ES-I3 (cell line): ENCODE results near the gene FAM163B.

Experiments used
- H3K36me3 ChIP-seq: 2 replicates; pipeline ENCODE4 v1.6.1; 2013; ENCODE audit warnings: mild to moderate bottlenecking, low read length, control low read depth, moderate library complexity; ENCODE audit not compliant: insufficient read depth
- H3K4me1 ChIP-seq: 2 replicates; pipeline ENCODE4 v1.6.1; 2013; ENCODE audit warnings: mild to moderate bottlenecking, control low read depth, low read length; ENCODE audit not compliant: insufficient read depth
- H3K9ac ChIP-seq: 2 replicates; pipeline ENCODE4 v1.6.1; 2013; ENCODE audit warnings: low read depth, mild to moderate bottlenecking, low read length, moderate library complexity
- H3K9me3 ChIP-seq: 2 replicates; pipeline ENCODE4 v1.6.1; 2013; ENCODE audit warnings: mild to moderate bottlenecking, low read length, moderate library complexity; ENCODE audit not compliant: control insufficient read depth, insufficient read depth

The FAM163B gene

DNA sequence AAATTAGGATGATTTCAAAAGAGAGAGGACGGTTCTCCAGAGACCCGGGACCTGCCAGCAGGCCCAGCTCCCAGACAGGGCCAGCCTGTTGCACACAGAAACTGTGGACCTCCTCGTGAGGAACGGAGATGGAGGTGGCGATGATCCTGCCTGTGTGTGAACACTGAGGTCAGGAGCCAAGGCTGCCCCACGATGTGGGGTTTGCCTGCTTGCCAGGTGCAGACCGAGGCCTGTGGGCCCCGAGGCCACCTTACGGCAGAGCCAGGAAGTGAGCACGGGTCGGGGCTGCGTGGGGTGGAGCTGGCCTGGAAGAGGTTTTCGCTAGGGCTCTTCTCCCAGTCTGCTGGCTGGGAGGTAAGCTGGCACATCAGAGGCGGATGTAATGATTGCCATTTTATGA lies 4.3 kb downstream of the FAM163B start:
- Histone ChIP-seq H3K4me1 (no peaks in the 10 kb centered on the region; the same call in 1 of the 2 replicates), H3K9me3 (no peaks in the 10 kb centered on the region), H3K36me3 (no peaks in the 10 kb centered on the region), H3K9ac (no peak overlapping the region)

DNA sequence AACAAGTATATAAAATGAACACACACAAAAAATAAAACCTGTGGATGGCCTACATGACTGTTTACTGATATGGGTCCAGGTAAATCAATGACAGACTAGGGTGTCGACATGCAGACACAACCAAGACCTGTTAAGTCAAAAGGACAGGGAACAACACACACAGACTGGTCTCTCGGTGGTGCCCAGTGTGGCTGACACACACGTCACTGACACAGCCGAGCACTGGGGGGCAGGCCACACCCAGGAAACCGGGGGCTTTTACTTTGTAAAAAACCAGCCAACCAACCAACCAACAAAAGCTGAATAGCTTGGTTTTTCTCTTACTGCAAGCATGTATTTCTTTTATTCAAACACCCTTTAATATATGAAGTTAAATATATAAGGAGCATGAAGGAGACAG lies 5.0 kb downstream of the FAM163B start:
- Histone ChIP-seq H3K36me3 (no peaks in the 10 kb centered on the region), H3K4me1 (no peaks in the 10 kb centered on the region; the same call in 1 of the 2 replicates), H3K9me3 (no peaks in the 10 kb centered on the region), H3K9ac (no peak overlapping the region)

DNA sequence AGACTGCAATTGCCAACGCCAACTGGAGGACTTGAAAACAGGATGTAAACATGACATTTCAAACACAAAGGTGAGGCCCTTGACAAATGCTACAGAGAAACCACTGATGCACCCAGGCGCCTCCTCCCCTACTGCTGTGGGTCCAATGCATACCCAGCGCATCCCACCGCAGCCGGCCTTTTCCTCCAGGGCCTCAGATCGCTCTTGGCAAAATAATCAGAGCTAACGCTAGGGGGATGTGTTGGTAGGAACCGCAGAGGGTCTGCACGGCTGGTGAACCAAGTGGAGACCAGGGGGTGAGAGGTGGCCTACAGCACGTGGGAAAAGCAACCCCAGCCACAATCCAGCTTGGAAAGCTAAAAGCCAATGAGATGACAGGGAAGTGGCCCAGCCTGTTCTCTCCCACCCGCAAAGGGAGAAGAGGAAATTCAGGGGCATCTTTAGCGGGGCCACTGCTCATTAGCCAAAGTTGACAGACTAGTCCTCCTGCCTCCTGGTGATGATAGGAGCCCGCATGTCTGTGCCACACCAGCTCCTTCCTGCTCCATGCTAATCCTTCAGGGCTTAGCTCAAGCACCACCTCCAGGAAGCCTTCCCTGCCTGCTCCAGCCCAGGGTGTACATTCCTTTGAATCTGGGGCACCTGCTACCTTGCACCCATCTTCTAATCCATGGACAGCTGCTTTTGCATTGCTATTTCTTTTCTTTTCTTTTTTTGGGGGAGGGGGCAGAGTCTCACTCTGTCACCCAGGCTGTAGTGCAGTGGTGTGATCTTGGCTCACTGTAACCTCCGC lies 5.9 kb downstream of the FAM163B start:
- H3K4me1 ChIP-seq = no peaks in the 10 kb centered on the region; the same call in 1 of the 2 replicates
- no peaks in the 10 kb centered on the region for H3K9me3 ChIP-seq
- H3K9ac ChIP-seq = no peak overlapping the region
- no peaks in the 10 kb centered on the region for H3K36me3 ChIP-seq

DNA sequence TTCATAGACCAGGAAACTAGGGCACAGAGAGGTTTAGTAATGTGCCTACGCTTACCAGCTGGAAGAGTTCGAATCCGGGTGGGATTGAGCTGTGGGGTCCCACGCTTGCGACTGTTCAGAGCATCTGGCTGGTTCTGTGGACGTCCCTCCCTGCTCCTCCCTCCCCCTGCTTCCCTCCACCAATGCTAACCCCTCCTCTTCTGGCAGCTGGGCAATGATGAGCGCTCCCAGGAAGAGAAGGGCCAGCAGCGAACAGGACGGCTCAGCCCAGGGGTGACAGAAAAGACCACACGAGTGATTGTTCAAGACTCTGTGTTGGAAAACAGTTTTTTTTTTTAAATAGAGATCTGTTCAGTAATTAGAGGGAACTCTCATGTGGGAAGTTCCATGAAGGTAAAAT lies 6.9 kb downstream of the FAM163B start:
- H3K9me3 ChIP-seq = peaks cover 3% of the 10 kb centered on the region; the same call in 1 of the 2 replicates
- no peaks in the 10 kb centered on the region for H3K36me3 ChIP-seq
- no peaks in the 10 kb centered on the region; the same call in 1 of the 2 replicates for H3K4me1 ChIP-seq
- no peak overlapping the region for H3K9ac ChIP-seq

DNA sequence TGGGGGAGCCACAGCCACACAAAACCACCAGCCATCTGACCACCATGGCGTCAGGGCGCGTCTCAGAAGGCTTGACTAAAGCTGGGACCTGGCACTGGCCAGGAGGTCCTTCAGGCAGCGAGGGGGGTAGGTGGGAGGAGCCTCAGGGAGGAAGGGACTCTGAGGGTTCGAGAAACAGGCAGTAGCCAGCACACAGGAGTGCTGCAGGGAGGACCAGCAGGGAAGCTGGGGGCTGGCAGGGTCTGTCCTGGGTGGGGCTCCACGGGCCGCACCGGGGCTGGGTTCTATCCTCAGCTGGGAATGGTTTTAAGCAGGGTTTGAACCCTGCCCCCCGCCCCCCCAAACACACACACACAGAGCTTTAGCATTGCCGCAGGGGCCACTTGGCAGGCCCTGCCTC lies 7.4 kb downstream of the FAM163B start:
- H3K36me3 ChIP-seq = no peaks in the 10 kb centered on the region
- H3K9me3 ChIP-seq = peaks cover 8% of the 10 kb centered on the region; the same call in 1 of the 2 replicates
- no peaks in the 10 kb centered on the region; the same call in 1 of the 2 replicates for H3K4me1 ChIP-seq
- H3K9ac ChIP-seq = no peak overlapping the region

DNA sequence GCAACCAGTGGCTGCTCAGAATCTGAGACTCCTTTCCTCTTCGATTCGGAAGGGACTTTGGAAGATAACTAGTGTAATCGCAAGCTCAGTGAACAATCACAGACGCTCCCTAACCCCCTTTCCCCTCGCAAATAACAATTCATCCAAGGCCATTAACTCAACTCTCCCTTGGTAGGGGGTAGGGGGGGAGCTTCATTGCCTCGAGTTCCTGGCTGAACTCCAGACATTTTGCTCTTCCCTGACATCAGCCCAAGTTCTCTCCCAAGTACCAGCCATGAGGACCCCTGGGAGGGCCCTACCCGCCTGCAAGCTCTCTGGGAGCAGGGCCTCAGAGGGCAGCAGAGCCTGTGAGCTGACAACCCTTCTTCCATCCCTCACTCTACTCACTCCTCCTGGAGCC lies 8.4 kb downstream of the FAM163B start:
- H3K9me3 ChIP-seq = peaks cover 10% of the 10 kb centered on the region; the same call in 1 of the 2 replicates
- H3K36me3 ChIP-seq = no peaks in the 10 kb centered on the region
- H3K9ac ChIP-seq = no peak overlapping the region
- no peaks in the 10 kb centered on the region; the same call in 1 of the 2 replicates for H3K4me1 ChIP-seq

DNA sequence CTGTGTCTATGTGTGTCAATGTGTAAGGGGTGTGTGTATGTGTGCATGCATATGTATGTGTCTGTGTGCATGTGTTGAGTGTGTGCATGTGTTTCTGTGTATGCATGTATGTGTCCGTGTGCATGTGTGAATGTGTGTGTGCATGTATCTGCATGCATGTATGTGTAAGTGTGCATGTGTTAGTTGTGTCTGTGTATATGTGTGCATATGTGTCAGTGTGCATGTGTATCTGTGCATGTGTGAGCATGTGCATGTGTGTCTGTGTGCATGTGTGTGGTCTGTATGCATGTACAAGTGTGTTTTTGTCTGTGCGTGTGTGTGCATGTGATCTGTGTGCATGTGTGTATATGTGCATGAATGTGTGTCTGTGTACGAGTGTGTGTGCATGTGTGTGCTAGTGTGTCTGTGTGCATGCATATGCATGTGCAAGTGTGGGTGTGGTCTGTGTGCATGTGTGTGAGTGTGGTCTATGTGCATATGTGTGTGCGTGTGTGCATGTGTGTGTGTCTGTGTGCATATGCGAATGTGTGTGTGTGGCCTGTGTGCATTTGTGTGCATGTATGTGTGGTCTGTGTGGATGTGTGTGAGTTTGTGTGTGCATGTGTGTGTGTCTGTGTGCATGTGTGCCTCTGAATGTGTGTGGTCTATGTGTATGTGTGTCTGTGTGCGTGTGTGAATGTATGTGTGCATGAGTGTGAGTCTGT lies 9.6 kb downstream of the FAM163B start:
- Histone ChIP-seq H3K36me3 (no peaks in the 10 kb centered on the region), H3K9ac (no peak overlapping the region), H3K9me3 (peaks cover 10% of the 10 kb centered on the region; the same call in 1 of the 2 replicates), H3K4me1 (no peaks in the 10 kb centered on the region; the same call in 1 of the 2 replicates)

DNA sequence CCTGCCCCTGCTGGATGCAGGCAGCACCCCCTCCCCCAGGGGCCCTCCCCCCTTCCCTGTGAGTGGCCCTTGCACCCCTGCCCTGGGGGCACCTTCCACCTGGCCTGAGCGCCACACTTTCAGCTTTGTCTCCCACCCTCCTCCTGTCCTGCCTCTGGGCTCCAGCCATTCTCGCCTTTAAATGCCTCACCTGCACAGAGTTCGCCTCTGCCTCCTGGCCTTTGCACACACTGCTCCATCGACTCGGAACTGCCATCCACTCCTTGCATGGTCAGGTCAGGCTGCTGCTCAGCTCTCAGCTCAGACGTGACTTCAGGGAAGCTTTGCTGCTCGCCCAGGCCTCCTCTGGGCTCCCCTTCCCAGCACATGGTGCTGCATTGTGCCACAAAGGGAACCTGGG lies 10.2 kb downstream of the FAM163B start:
- no peaks in the 10 kb centered on the region for H3K36me3 ChIP-seq
- no peak overlapping the region for H3K9ac ChIP-seq
- H3K4me1 ChIP-seq = no peaks in the 10 kb centered on the region; the same call in 1 of the 2 replicates
- peaks cover 10% of the 10 kb centered on the region; the same call in 1 of the 2 replicates for H3K9me3 ChIP-seq

DNA sequence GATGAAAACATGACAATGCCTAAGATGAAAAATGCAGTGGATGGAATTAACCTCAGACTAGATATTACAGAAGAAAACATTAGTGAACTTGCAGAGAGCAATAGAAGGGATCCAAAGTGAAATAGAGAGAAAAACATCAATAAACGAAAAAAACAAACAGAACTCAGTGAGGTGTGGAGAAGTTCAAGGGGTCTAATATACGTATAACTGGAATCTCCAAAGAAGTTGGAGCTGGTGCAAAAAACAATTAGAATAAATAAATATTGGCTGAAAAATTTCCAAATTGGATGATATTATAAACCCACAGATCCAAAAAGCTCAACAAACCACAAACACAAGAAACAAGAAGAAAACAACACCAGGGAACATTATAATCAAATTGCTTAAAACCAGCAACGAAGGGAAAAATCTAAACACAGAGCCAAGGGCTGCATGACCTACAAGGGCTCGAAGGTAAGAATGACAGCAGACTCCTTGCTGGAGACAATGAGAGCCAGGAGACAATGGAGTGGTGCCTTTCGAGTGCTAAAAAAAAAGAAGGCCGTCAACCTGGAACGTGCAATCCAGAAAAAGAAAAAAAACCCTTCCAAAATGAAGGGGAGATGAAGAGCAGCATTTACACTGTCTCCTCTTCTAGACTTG lies 11.8 kb downstream of the FAM163B start:
- no peaks in the 10 kb centered on the region for H3K4me1 ChIP-seq
- H3K9ac ChIP-seq = no peak overlapping the region
- H3K36me3 ChIP-seq = no peaks in the 10 kb centered on the region
- peaks cover 10% of the 10 kb centered on the region; the same call in 1 of the 2 replicates for H3K9me3 ChIP-seq

DNA sequence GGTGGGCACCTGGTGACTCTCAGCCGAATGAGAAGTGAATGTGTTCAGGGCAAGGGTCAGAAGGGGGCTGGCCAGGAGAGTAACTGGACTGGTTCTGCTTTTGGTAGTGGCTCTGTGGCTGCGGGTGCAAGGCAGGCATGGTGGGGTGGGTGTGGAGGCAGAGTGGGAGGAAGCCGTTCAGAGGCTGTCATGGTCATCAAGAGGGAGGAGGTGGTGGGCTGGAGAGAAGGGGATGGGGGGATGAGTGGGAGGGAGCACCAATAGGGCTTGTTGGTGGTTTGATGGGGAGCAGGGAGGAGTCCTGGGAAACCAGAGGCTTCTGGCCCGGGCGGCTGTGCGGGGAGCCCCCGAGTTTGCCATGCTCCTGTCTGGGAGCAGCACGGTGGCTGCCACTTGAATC lies 13.3 kb downstream of the FAM163B start:
- Histone ChIP-seq H3K4me1 (no peaks in the 10 kb centered on the region), H3K36me3 (no peaks in the 10 kb centered on the region), H3K9me3 (peaks cover 10% of the 10 kb centered on the region; the same call in 1 of the 2 replicates), H3K9ac (no peak overlapping the region)

DNA sequence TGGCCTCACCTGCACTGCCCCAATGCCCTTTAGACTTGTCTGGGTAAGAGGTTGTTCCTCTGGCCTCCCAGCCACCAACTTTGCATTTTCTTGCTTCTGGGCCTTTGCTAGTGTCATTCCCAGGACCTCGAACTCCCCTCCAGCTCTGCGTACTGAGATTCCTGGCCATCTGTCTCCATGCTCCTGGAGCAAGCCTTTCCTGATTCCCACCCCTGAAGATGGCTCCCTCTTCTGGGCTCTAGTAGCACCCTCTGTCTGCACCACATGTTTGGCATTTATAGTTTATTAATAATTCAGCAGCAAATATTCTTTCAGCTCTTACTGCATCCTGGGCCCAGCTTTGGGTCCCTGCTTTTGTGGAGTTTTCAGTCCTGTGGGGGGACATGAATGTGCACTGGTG lies 14.9 kb downstream of the FAM163B start:
- Histone ChIP-seq H3K36me3 (no peaks in the 10 kb centered on the region), H3K9ac (no peak overlapping the region), H3K9me3 (peaks cover 10% of the 10 kb centered on the region; the same call in 1 of the 2 replicates), H3K4me1 (no peaks in the 10 kb centered on the region)

DNA sequence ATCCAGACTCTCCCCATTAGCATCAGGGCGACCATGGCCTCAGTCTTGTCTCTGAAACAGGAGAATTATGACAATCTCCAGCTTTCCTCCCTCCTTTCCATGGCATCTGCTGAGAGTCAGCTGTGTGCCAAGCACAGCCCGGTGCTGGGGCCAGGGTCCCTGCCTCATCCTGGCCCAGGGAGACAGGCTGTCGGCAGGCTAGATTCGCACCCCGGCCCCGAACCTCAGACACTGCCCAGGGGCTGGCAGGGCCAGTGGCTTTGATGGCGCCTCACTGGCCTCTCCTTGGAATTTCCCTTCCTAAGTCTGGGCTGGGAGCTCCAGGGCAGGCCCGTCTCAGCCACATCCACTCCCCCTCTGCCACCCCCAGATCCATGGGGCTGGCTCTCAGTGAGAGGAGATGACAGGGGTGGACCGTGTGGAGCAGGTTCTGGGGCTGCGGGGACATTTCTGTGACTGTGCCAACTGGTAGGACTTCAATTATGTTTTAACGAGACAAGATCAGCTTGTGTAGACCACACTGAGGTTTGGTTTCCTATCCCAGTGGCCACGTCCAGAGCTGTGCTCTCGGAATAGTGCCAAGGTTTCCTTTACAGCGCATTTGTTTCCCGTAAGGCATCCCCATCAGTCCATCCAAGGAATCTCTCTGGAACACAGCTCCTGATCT lies 15.5 kb downstream of the FAM163B start:
- H3K4me1 ChIP-seq = no peaks in the 10 kb centered on the region

DNA sequence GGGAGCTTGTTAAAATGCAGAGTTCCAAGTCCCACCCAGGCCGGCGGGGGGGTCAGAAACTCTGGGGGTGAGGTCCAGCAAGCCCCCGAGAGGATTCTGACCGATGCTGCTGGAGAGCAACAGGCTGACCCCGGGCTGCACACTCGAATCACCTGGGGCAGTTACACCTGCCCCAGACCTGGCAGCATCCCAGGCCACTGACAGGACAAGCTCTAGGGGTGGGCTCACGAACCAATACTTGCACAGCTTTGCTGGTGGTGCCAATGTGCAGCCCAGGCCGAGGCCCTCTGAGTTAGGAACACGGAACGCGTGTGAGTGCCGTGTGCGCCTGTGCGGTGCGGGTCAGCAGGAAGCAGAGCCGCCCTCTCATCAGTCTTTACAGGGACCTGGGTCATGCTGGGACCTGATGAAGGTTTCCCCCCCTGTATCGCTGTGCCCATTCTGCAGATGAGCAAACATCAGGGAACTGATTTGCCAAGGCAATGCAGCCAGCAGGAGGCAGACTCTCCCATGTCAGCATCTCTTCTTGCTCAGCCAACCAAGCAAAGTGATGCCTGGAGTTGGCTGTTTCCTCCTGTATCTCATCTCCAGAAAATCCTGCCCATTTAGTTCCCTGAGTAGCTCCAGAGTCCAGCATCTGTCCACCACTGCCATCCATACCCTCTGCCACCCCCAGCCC lies 16.3 kb downstream of the FAM163B start:
- H3K9ac ChIP-seq = no peak overlapping the region
- no peaks in the 10 kb centered on the region for H3K4me1 ChIP-seq

More for the DNA sequence above, 15.5 kb downstream of the FAM163B start:
- Histone ChIP-seq H3K9ac (no peak overlapping the region), H3K36me3 (no peaks in the 10 kb centered on the region), H3K9me3 (peaks cover 10% of the 10 kb centered on the region; the same call in 1 of the 2 replicates)

More for the DNA sequence above, 16.3 kb downstream of the FAM163B start:
- Histone ChIP-seq H3K36me3 (no peaks in the 10 kb centered on the region), H3K9me3 (peaks cover 10% of the 10 kb centered on the region; the same call in 1 of the 2 replicates)
